GM21360 (cell line): ENCODE measurements around the gene CARMIL3.
"Not testable (repeated sequence)": the region's sequence is repeated elsewhere in the genome, so short reads cannot be mapped to it uniquely, and the experiment has no call there.

ENCODE experiments used
- ATAC-seq: cut with Tn5 transposase; IDR thresholded peaks from one replicate; pipeline ENCODE4 v1.9.1; 2021; ENCODE audit warnings: mild to moderate bottlenecking, moderate library complexity; ENCODE audit not compliant: unreplicated experiment

CARMIL3 gene

GRCh38 chr14:24093901-24094840 lies 42.4 kb downstream of the CARMIL3 start, which contains the start of gene PCK2:
Gene PCK2 (plus strand): TSS chr14:24094311. CDS start chr14:24094406, 95 bp downstream.
- ATAC-seq = peak; percentile 52

GRCh38 chr14:24094841-24095270 lies 43.0 kb downstream of the CARMIL3 start:
- ATAC-seq = no peak

GRCh38 chr14:24095271-24096068 lies 43.7 kb downstream of the CARMIL3 start:
- ATAC-seq = peak; percentile 63

GRCh38 chr14:24096545-24097181 lies 44.9 kb downstream of the CARMIL3 start:
- ATAC-seq = no peak

GRCh38 chr14:24098229-24098926 lies 46.6 kb downstream of the CARMIL3 start:
- no peak for ATAC-seq

- no peak for ATAC-seq
These were observed 47.4 kb downstream of the CARMIL3 start for GRCh38 chr14:24098927-24099813.

- no peak for ATAC-seq
These were observed 48.6 kb downstream of the CARMIL3 start for GRCh38 chr14:24100197-24100981.

- no peak for ATAC-seq
These were observed 49.2 kb downstream of the CARMIL3 start for GRCh38 chr14:24100982-24101494.

- ATAC-seq = no peak
These were observed 50.7 kb downstream of the CARMIL3 start for GRCh38 chr14:24102357-24103048.

GRCh38 chr14:24103451-24103850 lies 51.6 kb downstream of the CARMIL3 start:
- no peak for ATAC-seq

- ATAC-seq = not testable (repeated sequence)
These were observed 53.9 kb downstream of the CARMIL3 start for GRCh38 chr14:24105609-24106239.

- no peak for ATAC-seq
These were observed 55.0 kb downstream of the CARMIL3 start for GRCh38 chr14:24106672-24107271.

- no peak for ATAC-seq
These were observed 56.6 kb downstream of the CARMIL3 start for GRCh38 chr14:24108336-24108874.

- no peak for ATAC-seq
These were observed 58.3 kb downstream of the CARMIL3 start for GRCh38 chr14:24110060-24110459.

GRCh38 chr14:24110523-24110922 lies 58.7 kb downstream of the CARMIL3 start:
- ATAC-seq = no peak

GRCh38 chr14:24113379-24113800 lies 61.6 kb downstream of the CARMIL3 start:
- ATAC-seq = no peak
